Hepatocyte (in vitro differentiated cells): ENCODE data around the gene PACRG.

Experiments used
- CTCF ChIP-seq: fragments of 200-600 bp; sonication (generic); IDR thresholded peaks from 2 replicates; pipeline ENCODE4 v1.5.1; 2016; ENCODE audit warnings: antibody characterized with exemption, mild to moderate bottlenecking; ENCODE audit not compliant: poor library complexity
- EZH2 ChIP-seq: fragments of 200-600 bp; sonication (generic); IDR thresholded peaks from 2 replicates; pipeline ENCODE4 v1.6.1; 2016; ENCODE audit warnings: antibody characterized with exemption, mild to moderate bottlenecking, borderline replicate concordance
- EZH2phosphoT487 ChIP-seq: fragments of 200-600 bp; sonication (generic); IDR thresholded peaks from one replicate; pipeline ENCODE4 v1.6.1; 2018; ENCODE audit warnings: antibody characterized with exemption, mild to moderate bottlenecking, low read depth, moderate library complexity; ENCODE audit not compliant: unreplicated experiment, severe bottlenecking

DNA sequence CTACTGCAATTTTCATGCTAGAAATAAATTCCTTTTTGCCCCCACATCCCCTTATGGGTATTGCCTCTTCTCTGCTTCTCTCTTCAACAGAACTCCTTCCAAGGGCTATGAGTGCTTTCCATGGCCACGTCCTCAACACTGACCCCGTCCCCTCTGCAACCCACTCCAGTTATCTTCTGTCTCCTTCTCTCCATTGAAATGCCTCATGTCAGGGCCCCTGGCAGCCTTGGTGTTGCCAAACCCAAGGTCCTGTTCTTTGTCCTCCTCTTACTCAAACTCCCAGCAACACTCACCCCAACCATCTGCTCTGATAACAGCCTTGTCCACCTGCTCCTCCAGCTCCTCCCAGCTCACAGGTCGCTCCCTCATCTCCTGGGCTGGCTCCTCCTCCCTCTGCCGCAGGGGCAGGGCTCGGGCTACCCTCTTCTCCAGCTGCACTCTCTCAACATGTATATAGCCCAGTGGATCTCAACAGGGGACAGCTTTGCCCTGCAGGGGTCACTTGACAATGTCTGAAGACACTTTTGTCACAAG lies 490.7 kb downstream of the PACRG start:
- no peak for TF ChIP-seq CTCF
- TF ChIP-seq EZH2, result no peak
- no peak for TF ChIP-seq EZH2phosphoT487
